Panc1 (cell line): Measurements from ENCODE around the gene PLCG1. TPM values are rescaled to one million over a fixed set of nuclear protein-coding genes. Genes with fewer than 3 reads are reported as not detected.

Experiments
- ATAC-seq: fragments of 200-7000 bp; cut with Tn5 transposase; 2 replicates; pipeline ENCODE4 v1.9.1; 2020; ENCODE audit warnings: mild to moderate bottlenecking, moderate library complexity
- BruUV-seq: library from RNA; stranded (reverse); fragments of 400-500 nt; replicated peaks from 2 replicates; lab custom pipeline; 2021; lab: Mats Ljungman, UMichigan
- CTCF ChIA-PET: fragments of 300-600 bp; sonication (Branson Sonifier 250); formaldehyde crosslinking; loops from one replicate; lab custom pipeline; 2022; ENCODE audit warnings: antibody characterized with exemption; lab: Charles Lee
- POLR2A ChIA-PET: fragments of 300-600 bp; sonication (Branson Sonifier 250); formaldehyde crosslinking; loops from one replicate; lab custom pipeline; 2022; ENCODE audit warnings: antibody characterized with exemption; lab: Charles Lee
- DNase-seq: peaks from one replicate; pipeline ENCODE4 v3.0.0-alpha.2; 2010; ENCODE audit warnings: low read depth, low spot score
- H3K27ac ChIP-seq: 2 replicates; pipeline ENCODE4 v1.5.1; 2011; ENCODE audit warnings: mild to moderate bottlenecking, low read length, inconsistent platforms
- H3K27me3 ChIP-seq: fragments of 200-500 bp; sonication (Bioruptor generic); 2 replicates; pipeline ENCODE4 v1.6.0; 2014; ENCODE audit warnings: low read length, inconsistent platforms; ENCODE audit not compliant: control insufficient read depth, insufficient read depth
- H3K36me3 ChIP-seq: fragments of 200-500 bp; sonication (Bioruptor generic); 2 replicates; pipeline ENCODE4 v1.5.1; 2014; ENCODE audit warnings: inconsistent platforms, mild to moderate bottlenecking, low read length, moderate library complexity; ENCODE audit not compliant: control insufficient read depth, insufficient read depth
- H3K4me1 ChIP-seq: 2 replicates; pipeline ENCODE4 v1.5.1; 2011; ENCODE audit warnings: inconsistent platforms, mild to moderate bottlenecking, low read length, moderate library complexity; ENCODE audit not compliant: control insufficient read depth, insufficient read depth
- H3K4me3 ChIP-seq, 2 experiments: 2 replicates each; pipeline ENCODE4 v1.5.1; 2011 to 2012; ENCODE audit warnings: low read depth in 2 of 2, low read length in 2 of 2, mild to moderate bottlenecking in 2 of 2, inconsistent platforms in 1 of 2, moderate library complexity in 1 of 2
- H3K9me3 ChIP-seq: fragments of 200-500 bp; sonication (Bioruptor generic); 2 replicates; pipeline ENCODE4 v1.5.1; 2014; ENCODE audit warnings: low read depth, mild to moderate bottlenecking, inconsistent platforms, low read length, moderate library complexity; ENCODE audit not compliant: control insufficient read depth, insufficient read depth
- POLR2AphosphoS5 ChIP-seq: IDR thresholded peaks from 2 replicates; pipeline ENCODE4 v1.6.1; 2012; ENCODE audit warnings: mild to moderate bottlenecking, low read depth, low read length, moderate library complexity
- SIN3A ChIP-seq: IDR thresholded peaks from 2 replicates; pipeline ENCODE4 v1.6.1; 2012; ENCODE audit warnings: low read depth, mild to moderate bottlenecking, low read length, moderate library complexity, borderline replicate concordance; ENCODE audit not compliant: insufficient read depth
- TCF7L2 ChIP-seq: IDR thresholded peaks from 2 replicates; pipeline ENCODE4 v1.6.1; 2011; ENCODE audit warnings: mild to moderate bottlenecking, low read depth, low read length, inconsistent platforms
- in situ Hi-C: cut with HindIII; loops from 2 replicates; pipeline ENCODE4 v1.10.0; 2016; ENCODE audit warnings: low sequenced_read_pairs, low pct_unique_long_range_greater_than_20kb
- intact Hi-C: fragments of 100-400 bp; cut with micrococcal nuclease; formaldehyde crosslinking; loops from one replicate; pipeline ENCODE4 v1.10.0; 2022; ENCODE audit not compliant: unreplicated experiment
- total RNA-seq: library from RNA; stranded (reverse); gene quantifications from one replicate; pipeline ENCODE4 v1.2.1, GENCODE V29; 2021; ENCODE audit not compliant: unreplicated experiment
- TF ChIP-seq, protein P1 (sequence below): fragments of 450-650 bp; IDR thresholded peaks from 2 replicates; pipeline ENCODE4 v1.5.1; 2017; ENCODE audit warnings: mild to moderate bottlenecking
- TF ChIP-seq, protein P2 (sequence below), 2 experiments: IDR thresholded peaks; 2 replicates each; pipeline ENCODE4 v1.6.1; 2011 to 2012; ENCODE audit warnings: low read depth in 2 of 2, control low read depth in 1 of 2, low read length in 1 of 2, mild to moderate bottlenecking in 1 of 2, moderate library complexity in 1 of 2; ENCODE audit not compliant: insufficient read depth in 1 of 2

PLCG1 gene
- total RNA-seq, 1 experiment from 2014 or later: 159 TPM

DNA sequence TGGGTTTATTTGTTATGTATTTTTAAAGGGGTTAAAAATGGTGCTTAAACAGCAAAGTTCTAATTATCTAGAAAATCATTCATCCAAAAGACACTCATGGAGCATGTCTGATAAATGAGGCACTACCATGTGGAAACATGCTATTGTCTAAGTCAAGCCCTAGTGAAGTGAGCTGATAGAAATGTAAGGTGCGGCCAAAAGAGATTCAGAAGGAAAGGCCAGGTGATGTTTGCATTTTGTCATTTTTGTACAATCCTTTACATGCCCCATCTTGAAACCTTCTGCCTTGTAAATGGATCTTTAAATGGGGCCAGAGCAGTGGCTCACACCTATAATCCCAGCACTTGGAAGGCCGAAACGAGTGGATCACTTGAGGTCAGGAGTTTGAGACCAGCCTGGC lies 77.3 kb downstream of the PLCG1 start:
- in situ Hi-C loops (no loop called here), intact Hi-C loops (no loop called here)
- H3K27ac ChIP-seq: no peak overlapping the region
- no peaks in the 10 kb centered on the region for H3K4me1 ChIP-seq
- DNase-seq (no peak), ATAC-seq (no peak)
- H3K4me3 ChIP-seq: no peak overlapping the region
- ChIA-PET POLR2A (no interaction called here), CTCF (no interaction called here)
- H3K36me3 ChIP-seq: no peaks in the 10 kb centered on the region
- BruUV-seq: no TSS peak
- TF ChIP-seq, protein P1, sequence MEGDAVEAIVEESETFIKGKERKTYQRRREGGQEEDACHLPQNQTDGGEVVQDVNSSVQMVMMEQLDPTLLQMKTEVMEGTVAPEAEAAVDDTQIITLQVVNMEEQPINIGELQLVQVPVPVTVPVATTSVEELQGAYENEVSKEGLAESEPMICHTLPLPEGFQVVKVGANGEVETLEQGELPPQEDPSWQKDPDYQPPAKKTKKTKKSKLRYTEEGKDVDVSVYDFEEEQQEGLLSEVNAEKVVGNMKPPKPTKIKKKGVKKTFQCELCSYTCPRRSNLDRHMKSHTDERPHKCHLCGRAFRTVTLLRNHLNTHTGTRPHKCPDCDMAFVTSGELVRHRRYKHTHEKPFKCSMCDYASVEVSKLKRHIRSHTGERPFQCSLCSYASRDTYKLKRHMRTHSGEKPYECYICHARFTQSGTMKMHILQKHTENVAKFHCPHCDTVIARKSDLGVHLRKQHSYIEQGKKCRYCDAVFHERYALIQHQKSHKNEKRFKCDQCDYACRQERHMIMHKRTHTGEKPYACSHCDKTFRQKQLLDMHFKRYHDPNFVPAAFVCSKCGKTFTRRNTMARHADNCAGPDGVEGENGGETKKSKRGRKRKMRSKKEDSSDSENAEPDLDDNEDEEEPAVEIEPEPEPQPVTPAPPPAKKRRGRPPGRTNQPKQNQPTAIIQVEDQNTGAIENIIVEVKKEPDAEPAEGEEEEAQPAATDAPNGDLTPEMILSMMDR: no peak
- no peak for TF ChIP-seq TCF7L2
- TF ChIP-seq, protein P2, sequence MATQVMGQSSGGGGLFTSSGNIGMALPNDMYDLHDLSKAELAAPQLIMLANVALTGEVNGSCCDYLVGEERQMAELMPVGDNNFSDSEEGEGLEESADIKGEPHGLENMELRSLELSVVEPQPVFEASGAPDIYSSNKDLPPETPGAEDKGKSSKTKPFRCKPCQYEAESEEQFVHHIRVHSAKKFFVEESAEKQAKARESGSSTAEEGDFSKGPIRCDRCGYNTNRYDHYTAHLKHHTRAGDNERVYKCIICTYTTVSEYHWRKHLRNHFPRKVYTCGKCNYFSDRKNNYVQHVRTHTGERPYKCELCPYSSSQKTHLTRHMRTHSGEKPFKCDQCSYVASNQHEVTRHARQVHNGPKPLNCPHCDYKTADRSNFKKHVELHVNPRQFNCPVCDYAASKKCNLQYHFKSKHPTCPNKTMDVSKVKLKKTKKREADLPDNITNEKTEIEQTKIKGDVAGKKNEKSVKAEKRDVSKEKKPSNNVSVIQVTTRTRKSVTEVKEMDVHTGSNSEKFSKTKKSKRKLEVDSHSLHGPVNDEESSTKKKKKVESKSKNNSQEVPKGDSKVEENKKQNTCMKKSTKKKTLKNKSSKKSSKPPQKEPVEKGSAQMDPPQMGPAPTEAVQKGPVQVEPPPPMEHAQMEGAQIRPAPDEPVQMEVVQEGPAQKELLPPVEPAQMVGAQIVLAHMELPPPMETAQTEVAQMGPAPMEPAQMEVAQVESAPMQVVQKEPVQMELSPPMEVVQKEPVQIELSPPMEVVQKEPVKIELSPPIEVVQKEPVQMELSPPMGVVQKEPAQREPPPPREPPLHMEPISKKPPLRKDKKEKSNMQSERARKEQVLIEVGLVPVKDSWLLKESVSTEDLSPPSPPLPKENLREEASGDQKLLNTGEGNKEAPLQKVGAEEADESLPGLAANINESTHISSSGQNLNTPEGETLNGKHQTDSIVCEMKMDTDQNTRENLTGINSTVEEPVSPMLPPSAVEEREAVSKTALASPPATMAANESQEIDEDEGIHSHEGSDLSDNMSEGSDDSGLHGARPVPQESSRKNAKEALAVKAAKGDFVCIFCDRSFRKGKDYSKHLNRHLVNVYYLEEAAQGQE (IDR thresholded peaks at IDR 0.05; ENCODE audit: insufficient read depth in 1 of 2, low read depth in 2 of 2, low read length in 1 of 2): no peak
- TF ChIP-seq SIN3A: no peak
- TF ChIP-seq POLR2AphosphoS5: no peak
- H3K27me3 ChIP-seq: no peaks in the 10 kb centered on the region
- H3K9me3 ChIP-seq: no peaks in the 10 kb centered on the region

DNA sequence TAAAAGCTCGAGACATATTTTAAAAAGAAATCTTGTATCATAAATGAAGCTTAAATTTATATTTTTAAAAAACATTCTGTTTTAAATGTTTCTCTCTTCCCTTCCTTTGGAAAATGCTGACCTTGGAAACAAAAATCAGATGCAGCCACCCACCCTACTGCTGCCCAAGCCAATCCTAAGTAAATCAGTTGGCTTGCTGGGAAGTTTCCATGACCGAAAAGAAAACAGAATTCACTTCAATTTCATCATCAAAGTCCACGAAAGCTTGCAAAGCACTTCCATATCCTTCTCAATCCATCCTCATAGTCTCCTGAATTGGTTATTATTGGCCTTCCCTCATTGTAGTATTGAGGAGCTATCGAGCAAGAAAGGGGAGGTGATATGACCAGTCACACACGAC lies 80.1 kb downstream of the PLCG1 start:
- Histone ChIP-seq H3K4me1 (no peaks in the 10 kb centered on the region), H3K4me3 (no peak overlapping the region), H3K27ac (no peak overlapping the region), H3K9me3 (no peaks in the 10 kb centered on the region), H3K36me3 (no peaks in the 10 kb centered on the region), H3K27me3 (no peaks in the 10 kb centered on the region)
- no TSS peak for BruUV-seq
- POLR2A ChIA-PET: no interaction called here
- DNase-seq (no peak), ATAC-seq (no peak)
- in situ Hi-C loops (no loop called here), intact Hi-C loops (no loop called here)
- TF ChIP-seq, protein P1: no peak
- TF ChIP-seq, protein P2 (IDR thresholded peaks at IDR 0.05; ENCODE audit: insufficient read depth in 1 of 2, low read depth in 2 of 2, low read length in 1 of 2): no peak
- TF ChIP-seq POLR2AphosphoS5 (no peak), TCF7L2 (no peak), SIN3A (no peak)
- CTCF ChIA-PET: no interaction called here
